ENCODE data around the gene TTC16. TPM values are rescaled to one million over a fixed set of nuclear protein-coding genes. Genes with fewer than 3 reads are reported as not detected.

The TTC16 gene
- total and polyA plus RNA-seq, 7 donors = 0.15 TPM; not detected in 6

DNA sequence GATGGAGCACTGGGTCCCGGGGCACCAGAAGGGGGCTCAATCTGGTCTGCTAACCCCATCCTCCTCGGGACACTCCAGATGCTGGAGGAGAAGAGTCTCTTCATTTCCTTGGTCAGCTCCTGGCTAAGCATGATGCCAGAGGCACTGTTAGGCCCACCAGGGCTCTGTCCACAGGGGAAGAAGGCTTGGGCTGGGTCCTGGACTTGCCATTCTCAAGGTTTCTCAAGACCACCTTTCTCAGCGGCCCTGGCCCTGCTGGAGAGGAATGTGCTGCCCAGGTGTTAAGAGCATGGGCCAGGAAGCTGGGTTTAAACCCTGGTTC lies 54.7 kb downstream of the TTC16 start:
- Histone ChIP-seq H3K36me3 (no peaks in the 10 kb centered on the region), H3K9me3 (no peaks in the 10 kb centered on the region), H3K27me3 (no peaks in the 10 kb centered on the region), H3K4me3 (peak overlapping the region; percentile 27 to 57 (median 53)), H3K4me1 (peaks cover 0 to 12% (median 9%) of the 10 kb centered on the region in 4 donors), H3K27ac (peak overlapping the region; percentile 56 to 69 (median 63))
- DNase-seq = no peak
- 49 to 57% methylated on average over 3 of the region's 3 CpGs for WGBS, 2 donors
- intact Hi-C loops (cut with DNase I) = no loop called here
- TF ChIP-seq POLR2A (IDR thresholded peaks at IDR 0.05) = no peak
- no peak for TF ChIP-seq EP300 (IDR thresholded peaks at IDR 0.05)
- TF ChIP-seq POLR2AphosphoS5 (IDR thresholded peaks at IDR 0.05) = no peak

DNA sequence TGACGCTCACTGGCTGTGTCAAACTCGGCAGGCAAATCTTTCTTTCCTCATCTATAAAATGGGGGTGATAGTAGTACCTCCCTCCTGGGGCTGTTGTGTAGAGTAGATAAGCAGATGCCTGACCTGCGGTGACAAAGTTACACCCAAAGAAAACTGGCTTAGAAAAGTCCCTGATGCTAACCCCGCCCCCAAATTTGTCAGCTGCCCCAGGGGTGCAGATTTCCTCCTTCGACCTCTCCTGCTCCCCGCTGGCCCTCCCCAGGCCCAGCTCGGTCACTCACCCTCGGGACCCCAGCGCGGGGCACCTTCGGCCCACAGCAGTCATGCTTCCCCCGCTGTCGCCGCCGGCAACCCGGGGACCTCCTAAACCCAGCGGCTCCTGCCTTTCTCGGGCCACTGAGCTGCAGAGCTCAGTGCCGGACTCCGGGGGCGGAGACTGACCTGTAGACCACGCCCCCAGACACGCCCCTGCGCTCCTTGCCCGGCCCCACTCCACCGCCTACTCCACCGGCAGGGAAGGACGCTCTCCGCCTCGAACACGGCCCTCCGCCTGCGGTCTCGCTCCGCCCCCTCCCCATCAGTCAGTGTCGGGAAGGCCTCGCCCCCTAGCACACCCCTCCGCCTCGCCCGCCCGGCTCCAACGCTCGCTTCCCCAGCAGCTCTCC lies 55.2 kb downstream of the TTC16 start:
- Histone ChIP-seq H3K27ac (peak overlapping the region; percentile 56 to 69 (median 63)), H3K36me3 (no peaks in the 10 kb centered on the region), H3K4me3 (peak overlapping the region; percentile 27 to 57 (median 53)), H3K27me3 (no peaks in the 10 kb centered on the region), H3K9me3 (no peaks in the 10 kb centered on the region), H3K4me1 (peaks cover 0 to 12% (median 9%) of the 10 kb centered on the region in 4 donors)
- WGBS, 2 donors = 1 to 2% methylated on average over 43 of the region's 43 CpGs
- DNase-seq = peak; percentile 99
- TF ChIP-seq POLR2AphosphoS5 (IDR thresholded peaks at IDR 0.05) = peak; percentile 43 to 75 (median 68)
- no peak for TF ChIP-seq POLR2A (IDR thresholded peaks at IDR 0.05)
- TF ChIP-seq EP300 (IDR thresholded peaks at IDR 0.05) = no peak
- TF ChIP-seq, protein P1, sequence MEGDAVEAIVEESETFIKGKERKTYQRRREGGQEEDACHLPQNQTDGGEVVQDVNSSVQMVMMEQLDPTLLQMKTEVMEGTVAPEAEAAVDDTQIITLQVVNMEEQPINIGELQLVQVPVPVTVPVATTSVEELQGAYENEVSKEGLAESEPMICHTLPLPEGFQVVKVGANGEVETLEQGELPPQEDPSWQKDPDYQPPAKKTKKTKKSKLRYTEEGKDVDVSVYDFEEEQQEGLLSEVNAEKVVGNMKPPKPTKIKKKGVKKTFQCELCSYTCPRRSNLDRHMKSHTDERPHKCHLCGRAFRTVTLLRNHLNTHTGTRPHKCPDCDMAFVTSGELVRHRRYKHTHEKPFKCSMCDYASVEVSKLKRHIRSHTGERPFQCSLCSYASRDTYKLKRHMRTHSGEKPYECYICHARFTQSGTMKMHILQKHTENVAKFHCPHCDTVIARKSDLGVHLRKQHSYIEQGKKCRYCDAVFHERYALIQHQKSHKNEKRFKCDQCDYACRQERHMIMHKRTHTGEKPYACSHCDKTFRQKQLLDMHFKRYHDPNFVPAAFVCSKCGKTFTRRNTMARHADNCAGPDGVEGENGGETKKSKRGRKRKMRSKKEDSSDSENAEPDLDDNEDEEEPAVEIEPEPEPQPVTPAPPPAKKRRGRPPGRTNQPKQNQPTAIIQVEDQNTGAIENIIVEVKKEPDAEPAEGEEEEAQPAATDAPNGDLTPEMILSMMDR (IDR thresholded peaks at IDR 0.05) = no peak
- intact Hi-C loops (cut with DNase I) = loop anchor here (1.0 kb wide), 1 partner anchor 14 kb away; no protein-coding TSS in a partner anchor

DNA sequence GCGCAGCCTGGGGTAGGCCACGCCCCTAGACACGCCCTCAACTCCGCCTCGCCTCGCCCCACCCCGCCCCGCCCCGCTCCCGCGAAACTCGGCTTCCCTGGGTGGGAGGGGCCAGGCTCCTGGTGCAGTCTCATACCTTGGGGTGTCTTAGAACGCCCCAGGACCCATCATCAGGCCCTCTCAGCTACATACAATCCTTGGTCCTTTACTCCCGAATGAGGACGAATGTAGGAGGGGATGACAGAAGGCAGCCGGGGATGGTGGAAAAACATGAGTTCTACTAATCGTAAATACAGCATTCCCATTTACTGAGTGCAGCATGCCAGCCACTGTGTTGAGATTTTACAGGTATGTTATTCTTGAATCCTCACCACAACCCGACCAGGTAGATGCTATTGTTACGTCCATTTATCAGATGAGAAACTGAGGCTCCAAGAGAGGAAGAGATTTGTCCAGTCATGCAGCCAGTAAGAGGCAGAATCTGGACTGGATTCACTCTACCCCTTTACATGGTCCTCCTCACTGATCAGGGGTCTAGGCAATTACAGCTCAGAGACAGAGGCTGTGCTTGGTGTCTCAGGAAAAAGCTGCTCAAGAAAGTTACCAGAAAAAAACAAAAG lies 55.8 kb downstream of the TTC16 start:
- no peak for TF ChIP-seq POLR2AphosphoS5 (IDR thresholded peaks at IDR 0.05)
- TF ChIP-seq EP300 (IDR thresholded peaks at IDR 0.05) = no peak
- peak overlapping the region; percentile 27 to 57 (median 53) for H3K4me3 ChIP-seq
- peaks cover 0 to 12% (median 9%) of the 10 kb centered on the region in 4 donors for H3K4me1 ChIP-seq
- no peaks in the 10 kb centered on the region for H3K9me3 ChIP-seq
- 4 to 9% methylated on average over 19 of the region's 19 CpGs for WGBS, 2 donors
- no peaks in the 10 kb centered on the region for H3K27me3 ChIP-seq
- intact Hi-C loops (cut with DNase I) = loop anchor here (1.0 kb wide), 1 partner anchor 14 kb away; no protein-coding TSS in a partner anchor
- H3K27ac ChIP-seq = peak overlapping the region; percentile 47 to 70 (median 56)
- no peak for DNase-seq
- H3K36me3 ChIP-seq = no peaks in the 10 kb centered on the region

DNA sequence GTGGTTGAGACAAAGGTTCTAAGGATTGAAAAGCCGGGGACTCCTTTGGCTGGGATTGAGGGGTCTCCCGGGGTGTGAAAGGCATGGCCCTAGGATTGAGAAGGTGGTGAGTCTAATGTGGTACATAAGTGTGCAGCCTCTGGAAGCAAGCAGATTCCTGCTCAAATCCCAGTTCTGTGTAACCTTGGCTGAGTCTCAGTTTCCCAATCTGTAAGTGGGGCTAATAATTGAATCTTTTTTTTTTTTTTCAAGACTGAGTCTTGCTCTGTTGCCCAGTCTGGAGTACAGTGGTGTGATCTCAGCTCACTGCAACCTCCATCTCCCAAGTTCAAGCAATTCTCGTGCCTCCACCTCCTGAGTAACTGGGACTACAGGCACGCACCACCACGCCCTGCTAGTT lies 56.7 kb downstream of the TTC16 start:
- no peak overlapping the region for H3K27ac ChIP-seq
- peaks cover 0 to 12% (median 9%) of the 10 kb centered on the region in 4 donors for H3K4me1 ChIP-seq
- TF ChIP-seq POLR2A (IDR thresholded peaks at IDR 0.05) = no peak
- TF ChIP-seq POLR2AphosphoS5 (IDR thresholded peaks at IDR 0.05) = no peak
- no peak for TF ChIP-seq EP300 (IDR thresholded peaks at IDR 0.05)
- TF ChIP-seq, protein P1 (IDR thresholded peaks at IDR 0.05) = no peak
- no peaks in the 10 kb centered on the region for H3K27me3 ChIP-seq
- WGBS, 2 donors = 79 to 93% methylated on average over 5 of the region's 5 CpGs
- DNase-seq = no peak
- H3K9me3 ChIP-seq = no peaks in the 10 kb centered on the region
- intact Hi-C loops (cut with DNase I) = no loop called here
- no peak overlapping the region for H3K4me3 ChIP-seq
- no peaks in the 10 kb centered on the region for H3K36me3 ChIP-seq

DNA sequence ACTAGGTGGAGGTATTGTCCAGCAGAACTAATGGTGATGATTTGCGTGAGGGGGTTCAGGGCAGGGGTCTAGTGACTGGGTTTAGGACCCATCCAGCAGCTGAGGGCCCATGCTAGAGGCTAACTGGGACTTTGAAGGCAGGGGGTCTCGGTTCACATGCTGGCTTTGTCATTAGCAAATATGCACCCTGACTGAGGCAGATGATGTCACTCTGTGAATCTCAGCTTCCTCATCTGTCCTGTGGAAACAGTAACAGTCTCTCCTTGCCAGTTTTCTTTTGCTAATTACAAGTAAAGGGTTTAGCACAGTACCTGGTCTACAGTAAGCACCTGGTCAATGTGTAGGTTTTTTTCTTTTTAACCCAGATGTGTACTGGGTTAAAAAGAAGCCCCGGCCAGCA lies 57.4 kb downstream of the TTC16 start:
- no peak for DNase-seq
- H3K36me3 ChIP-seq = no peaks in the 10 kb centered on the region
- H3K9me3 ChIP-seq = no peaks in the 10 kb centered on the region
- 83 to 91% methylated on average over 3 of the region's 3 CpGs for WGBS, 2 donors
- H3K27me3 ChIP-seq = no peaks in the 10 kb centered on the region
- H3K4me3 ChIP-seq = no peak overlapping the region
- H3K27ac ChIP-seq = no peak overlapping the region
- no peak for TF ChIP-seq EP300 (IDR thresholded peaks at IDR 0.05)
- TF ChIP-seq, protein P1 (IDR thresholded peaks at IDR 0.05) = no peak
- TF ChIP-seq POLR2A (IDR thresholded peaks at IDR 0.05) = no peak
- no peak for TF ChIP-seq POLR2AphosphoS5 (IDR thresholded peaks at IDR 0.05)
- peaks cover 0 to 12% (median 9%) of the 10 kb centered on the region in 4 donors for H3K4me1 ChIP-seq
- intact Hi-C loops (cut with DNase I) = no loop called here

Data from sigmoid colon (tissue), 7 donors.